H9 (cell line): ENCODE measurements around the gene ACTL7A. TPM values are rescaled to one million over a fixed set of nuclear protein-coding genes. Genes with fewer than 3 reads are reported as not detected.
"Not testable (repeated sequence)": the region's sequence is repeated elsewhere in the genome, so short reads cannot be mapped to it uniquely, and the experiment has no call there.

Experiments
- DNase-seq: peaks from one replicate; pipeline ENCODE4 v3.0.0-alpha.2; 2017
- H2AFZ ChIP-seq: one replicate; pipeline ENCODE4 v1.6.1; 2013; ENCODE audit warnings: mild to moderate bottlenecking, low read length, control low read depth, moderate library complexity
- H2AK5ac ChIP-seq: 2 replicates; pipeline ENCODE4 v1.6.1; 2013; ENCODE audit warnings: low read length, control low read depth, mixed read lengths; ENCODE audit not compliant: insufficient read length
- H2BK120ac ChIP-seq: one replicate; pipeline ENCODE4 v1.6.1; 2013; ENCODE audit warnings: low read depth, mild to moderate bottlenecking, low read length, control low read depth, inconsistent platforms; ENCODE audit not compliant: poor library complexity, severe bottlenecking
- H2BK12ac ChIP-seq: 2 replicates; pipeline ENCODE4 v1.6.1; 2013; ENCODE audit warnings: low read length, control low read depth, mixed read lengths, low read depth; ENCODE audit not compliant: insufficient read length
- H2BK15ac ChIP-seq: 2 replicates; pipeline ENCODE4 v1.6.1; 2013; ENCODE audit warnings: low read depth, low read length, control low read depth
- H2BK20ac ChIP-seq: one replicate; pipeline ENCODE4 v1.6.1; 2013; ENCODE audit warnings: low read depth, mild to moderate bottlenecking, low read length, control low read depth, inconsistent platforms; ENCODE audit not compliant: poor library complexity, severe bottlenecking
- H2BK5ac ChIP-seq: 2 replicates; pipeline ENCODE4 v1.6.1; 2013; ENCODE audit warnings: low read length, control low read depth, mixed read lengths; ENCODE audit not compliant: insufficient read length
- H3K14ac ChIP-seq: 2 replicates; pipeline ENCODE4 v1.6.1; 2013; ENCODE audit warnings: low read length, control low read depth; ENCODE audit not compliant: insufficient read depth
- H3K18ac ChIP-seq: 2 replicates; pipeline ENCODE4 v1.6.1; 2013; ENCODE audit warnings: low read depth, mild to moderate bottlenecking, mixed read lengths, low read length, control low read depth; ENCODE audit not compliant: insufficient read length
- H3K23ac ChIP-seq: 2 replicates; pipeline ENCODE4 v1.6.1; 2013; ENCODE audit warnings: low read length, control low read depth, mixed read lengths, low read depth; ENCODE audit not compliant: insufficient read length
- H3K23me2 ChIP-seq: 2 replicates; pipeline ENCODE4 v1.6.1; 2013; ENCODE audit warnings: low read depth, mild to moderate bottlenecking, mixed read lengths, low read length, control low read depth; ENCODE audit not compliant: insufficient read length, poor library complexity, severe bottlenecking
- H3K27ac ChIP-seq: 2 replicates; pipeline ENCODE4 v1.5.1; 2013; ENCODE audit warnings: low read length, control low read depth, mixed read lengths, low read depth; ENCODE audit not compliant: insufficient read length
- H3K27me3 ChIP-seq: 2 replicates; pipeline ENCODE4 v1.6.1; 2013; ENCODE audit warnings: low read length, control low read depth, inconsistent platforms; ENCODE audit not compliant: insufficient read depth
- H3K4ac ChIP-seq: 2 replicates; pipeline ENCODE4 v1.6.1; 2013; ENCODE audit warnings: low read depth, mild to moderate bottlenecking, control low read depth, inconsistent platforms, low read length, moderate library complexity
- H3K4me1 ChIP-seq: 2 replicates; pipeline ENCODE4 v1.6.1; 2013; ENCODE audit warnings: low read length, control low read depth, inconsistent platforms; ENCODE audit not compliant: insufficient read depth
- H3K4me2 ChIP-seq: 2 replicates; pipeline ENCODE4 v1.6.1; 2013; ENCODE audit warnings: low read length, control low read depth, mixed read lengths; ENCODE audit not compliant: insufficient read length, insufficient read depth
- H3K56ac ChIP-seq: 2 replicates; pipeline ENCODE4 v1.6.1; 2013; ENCODE audit warnings: low read depth, mild to moderate bottlenecking, mixed read lengths, low read length, control low read depth; ENCODE audit not compliant: insufficient read length
- H3K79me1 ChIP-seq: 2 replicates; pipeline ENCODE4 v1.6.1; 2013; ENCODE audit warnings: low read depth, mild to moderate bottlenecking, moderate library complexity, low read length, control low read depth, inconsistent platforms; ENCODE audit not compliant: insufficient read depth, poor library complexity, severe bottlenecking
- H3K79me2 ChIP-seq: 2 replicates; pipeline ENCODE4 v1.6.1; 2013; ENCODE audit warnings: low read length, control low read depth, inconsistent platforms; ENCODE audit not compliant: insufficient read depth
- H3K9ac ChIP-seq: 2 replicates; pipeline ENCODE4 v1.6.1; 2013; ENCODE audit warnings: low read length, control low read depth, mixed read lengths; ENCODE audit not compliant: insufficient read length; ENCODE audit errors: extremely low read depth
- H3K9me3 ChIP-seq: one replicate; pipeline ENCODE4 v1.6.1; 2013; ENCODE audit warnings: low read depth, low read length, inconsistent platforms; ENCODE audit not compliant: control insufficient read depth
- H3T11ph ChIP-seq: one replicate; pipeline ENCODE4 v1.6.1; 2013; ENCODE audit warnings: mild to moderate bottlenecking, low read length, control low read depth, inconsistent platforms
- H4K20me1 ChIP-seq: one replicate; pipeline ENCODE4 v1.6.1; 2013; ENCODE audit not compliant: control insufficient read depth, insufficient read length, insufficient read depth
- H4K5ac ChIP-seq: 2 replicates; pipeline ENCODE4 v1.6.1; 2013; ENCODE audit warnings: low read depth, mild to moderate bottlenecking, mixed read lengths, low read length, control low read depth; ENCODE audit not compliant: insufficient read length
- H4K8ac ChIP-seq: replicated peaks from 2 replicates; pipeline ENCODE4 v1.6.1; 2013; ENCODE audit warnings: low read length, control low read depth, mixed read lengths, low read depth; ENCODE audit not compliant: insufficient read length
- H4K91ac ChIP-seq: 2 replicates; pipeline ENCODE4 v1.6.1; 2013; ENCODE audit warnings: low read depth, mild to moderate bottlenecking, moderate library complexity, mixed read lengths, low read length, control low read depth; ENCODE audit not compliant: insufficient read length
- H3K27ac Mint-ChIP-seq, 3 experiments: 2 replicates in 2 of 3; 3 replicates in 1 of 3; pipeline ENCODE4 v1.8.0; 2020 to 2021; ENCODE audit warnings: mixed read lengths in 3 of 3, mild to moderate bottlenecking in 1 of 3, moderate library complexity in 1 of 3
- H3K27me3 Mint-ChIP-seq: 2 replicates; pipeline ENCODE4 v1.8.0; 2021; ENCODE audit warnings: low read depth, mild to moderate bottlenecking, moderate library complexity, mixed read lengths
- H3K36me3 Mint-ChIP-seq, 3 experiments: 2 replicates in 2 of 3; 3 replicates in 1 of 3; pipeline ENCODE4 v1.8.0; 2020 to 2021; ENCODE audit warnings: low read depth in 3 of 3, mixed read lengths in 3 of 3; ENCODE audit not compliant: insufficient read depth in 1 of 3
- H3K4me1 Mint-ChIP-seq, 2 experiments: 2 replicates each; pipeline ENCODE4 v1.8.0; 2020; ENCODE audit warnings: mixed read lengths in 2 of 2
- H3K4me3 Mint-ChIP-seq, 2 experiments: 2 replicates in 1 of 2; 3 replicates in 1 of 2; pipeline ENCODE4 v1.8.0; 2020 to 2021; ENCODE audit warnings: mild to moderate bottlenecking in 2 of 2, mixed read lengths in 2 of 2, moderate library complexity in 1 of 2
- H3K9me3 Mint-ChIP-seq, 2 experiments: 2 replicates in 1 of 2; 3 replicates in 1 of 2; pipeline ENCODE4 v1.8.0; 2020; ENCODE audit warnings: mild to moderate bottlenecking in 2 of 2, mixed read lengths in 2 of 2, moderate library complexity in 1 of 2
- CTCF ChIP-seq: fragments of 200-600 bp; sonication (generic); conservative IDR thresholded peaks from 3 replicates; pipeline ENCODE4 v1.8.0; 2021; ENCODE audit warnings: antibody characterized with exemption, mild to moderate bottlenecking
- WGBS: extraction: QIAGEN DNeasy Blood & Tissue Kit; methylation state at CpG from one replicate; pipeline ENCODE4 v1.1.7; 2013; ENCODE audit warnings: missing lambda C conversion rate, low lambda C conversion rate, mixed read lengths; ENCODE audit not compliant: insufficient read length; ENCODE audit errors: extremely low coverage; 5-methylcytosine and 5-hydroxymethylcytosine counted together
- total RNA-seq: library from RNA; stranded (reverse); gene quantifications from 2 replicates; pipeline ENCODE4 v1.2.1, GENCODE V29; 2021

Gene ACTL7A
- total RNA-seq, 1 experiment from 2014 or later, result not detected

GRCh38 chr9:108845947-108846346, 16.1 kb upstream of the ACTL7A start:
- no peak overlapping the region for H2BK12ac ChIP-seq
- no peaks in the 10 kb centered on the region for H3K23me2 ChIP-seq
- H3K27ac ChIP-seq, result no peak overlapping the region
- no peak overlapping the region for H4K5ac ChIP-seq
- WGBS, result no CpG with 5 or more reads among the region's 2 CpGs
- no peaks in the 10 kb centered on the region for H3K79me2 ChIP-seq
- no peak overlapping the region for H4K8ac ChIP-seq
- H3T11ph ChIP-seq, result no peak overlapping the region
- no peak overlapping the region for H3K14ac ChIP-seq
- no peak overlapping the region for H3K27ac Mint-ChIP-seq
- no peak overlapping the region for H3K4me3 Mint-ChIP-seq
- H3K56ac ChIP-seq, result no peak overlapping the region
- peaks cover 4 to 8% of the 10 kb centered on the region in 2 experiments for H3K4me1 Mint-ChIP-seq
- H3K36me3 Mint-ChIP-seq, result no peaks in the 10 kb centered on the region
- no peak overlapping the region for H3K23ac ChIP-seq
- H2BK5ac ChIP-seq, result no peak overlapping the region
- H2BK20ac ChIP-seq, result no peak overlapping the region
- H3K9me3 Mint-ChIP-seq, result no peaks in the 10 kb centered on the region
- H3K27me3 ChIP-seq, result no peaks in the 10 kb centered on the region
- no peak overlapping the region for H2BK120ac ChIP-seq
- no peak overlapping the region for H4K91ac ChIP-seq
- H3K79me1 ChIP-seq, result no peaks in the 10 kb centered on the region
- H3K18ac ChIP-seq, result no peak overlapping the region
- H3K4me2 ChIP-seq, result no peak overlapping the region
- H2AK5ac ChIP-seq, result no peak overlapping the region
- no peaks in the 10 kb centered on the region for H4K20me1 ChIP-seq
- H3K4me1 ChIP-seq, result no peaks in the 10 kb centered on the region
- no peaks in the 10 kb centered on the region for H3K9me3 ChIP-seq
- no peak overlapping the region for H2BK15ac ChIP-seq
- no peak for DNase-seq
- H2AFZ ChIP-seq, result no peak overlapping the region
- no peak overlapping the region for H3K4ac ChIP-seq
- peaks cover 1% of the 10 kb centered on the region for H3K27me3 Mint-ChIP-seq
- TF ChIP-seq CTCF, result no peak
- H3K9ac ChIP-seq, result no peak overlapping the region

GRCh38 chr9:108848296-108848695, 13.8 kb upstream of the ACTL7A start:
- H3K18ac ChIP-seq, H4K8ac ChIP-seq, H3K4me3 Mint-ChIP-seq, H4K5ac ChIP-seq, H3T11ph ChIP-seq, H3K36me3 Mint-ChIP-seq, H3K79me1 ChIP-seq, H2AFZ ChIP-seq, H2BK12ac ChIP-seq, H3K9me3 ChIP-seq, H3K56ac ChIP-seq, H3K9ac ChIP-seq, H3K27me3 Mint-ChIP-seq, H3K27ac ChIP-seq, H3K27me3 ChIP-seq, H3K9me3 Mint-ChIP-seq, DNase-seq, H2BK15ac ChIP-seq, H3K23ac ChIP-seq, H4K20me1 ChIP-seq, H3K23me2 ChIP-seq, H2BK120ac ChIP-seq, H3K4me2 ChIP-seq, H2BK20ac ChIP-seq, H2AK5ac ChIP-seq, H3K4me1 Mint-ChIP-seq, H4K91ac ChIP-seq, H3K4ac ChIP-seq, H3K4me1 ChIP-seq, H2BK5ac ChIP-seq, H3K27ac Mint-ChIP-seq, H3K79me2 ChIP-seq, H3K14ac ChIP-seq: not testable (repeated sequence)
- no CpG with 5 or more reads among the region's 8 CpGs for WGBS
